HG02588 (cell line): ENCODE results near the gene RGS17.
A peak's percentile ranks its signal among the peaks of the same experiment; 100 is the strongest.
"Not testable (repeated sequence)": the region's sequence is repeated elsewhere in the genome, so short reads cannot be mapped to it uniquely, and the experiment has no call there.

ENCODE experiments used
- ATAC-seq: cut with Tn5 transposase; IDR thresholded peaks from one replicate; pipeline ENCODE4 v1.9.1; 2021; ENCODE audit warnings: mild to moderate bottlenecking, moderate library complexity; ENCODE audit not compliant: unreplicated experiment

The RGS17 gene

GRCh38 chr6:153131037-153131981 lies at the start of gene RGS17:
Gene RGS17, minus strand, starts transcription at chr6:153131282. Its CDS starts 87,264 bp downstream, at chr6:153044018.
- peak; percentile 55 for ATAC-seq

DNA sequence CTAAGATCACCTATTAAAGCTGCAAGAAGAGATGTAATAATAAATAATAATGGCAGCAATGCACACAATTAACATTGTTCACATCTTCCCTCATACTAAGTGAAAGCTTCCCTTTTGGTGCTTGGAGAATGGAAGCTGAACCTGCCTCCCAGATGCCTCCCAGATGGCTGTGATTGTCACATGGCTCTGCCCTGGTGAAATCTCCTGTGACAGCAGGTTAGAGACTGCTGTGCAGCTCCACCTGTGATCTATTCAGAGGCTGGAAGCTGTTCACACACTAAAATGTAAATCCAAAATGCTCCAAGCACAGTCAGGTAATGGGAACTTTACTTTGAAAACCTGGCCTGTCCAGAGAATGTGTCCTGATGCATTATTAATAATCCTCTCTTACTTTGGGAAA lies 41.7 kb upstream of the RGS17 start:
- ATAC-seq = no peak

DNA sequence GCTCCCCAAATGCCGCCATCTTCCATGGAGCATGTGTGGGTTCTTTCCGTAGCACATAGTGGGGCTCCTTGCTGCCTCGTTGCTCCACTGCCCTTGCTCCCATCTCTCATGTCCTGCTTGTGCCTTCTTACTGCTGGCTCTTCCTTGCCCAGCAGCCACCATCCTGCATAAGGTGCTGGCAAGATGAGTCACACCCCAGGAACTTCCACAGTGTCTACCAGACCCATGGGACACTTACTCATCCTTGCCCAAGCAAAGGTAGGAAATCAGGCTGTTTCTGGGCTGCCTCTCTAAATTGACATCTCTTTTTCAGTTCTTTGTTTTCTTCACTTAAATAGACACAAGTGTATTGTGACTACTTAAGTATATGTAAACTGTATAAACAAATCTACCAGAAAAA lies 39.4 kb upstream of the RGS17 start:
- ATAC-seq = no peak

- no peak for ATAC-seq
Measured at GRCh38 chr6:153167907-153168306, 36.8 kb upstream of the RGS17 start.

DNA sequence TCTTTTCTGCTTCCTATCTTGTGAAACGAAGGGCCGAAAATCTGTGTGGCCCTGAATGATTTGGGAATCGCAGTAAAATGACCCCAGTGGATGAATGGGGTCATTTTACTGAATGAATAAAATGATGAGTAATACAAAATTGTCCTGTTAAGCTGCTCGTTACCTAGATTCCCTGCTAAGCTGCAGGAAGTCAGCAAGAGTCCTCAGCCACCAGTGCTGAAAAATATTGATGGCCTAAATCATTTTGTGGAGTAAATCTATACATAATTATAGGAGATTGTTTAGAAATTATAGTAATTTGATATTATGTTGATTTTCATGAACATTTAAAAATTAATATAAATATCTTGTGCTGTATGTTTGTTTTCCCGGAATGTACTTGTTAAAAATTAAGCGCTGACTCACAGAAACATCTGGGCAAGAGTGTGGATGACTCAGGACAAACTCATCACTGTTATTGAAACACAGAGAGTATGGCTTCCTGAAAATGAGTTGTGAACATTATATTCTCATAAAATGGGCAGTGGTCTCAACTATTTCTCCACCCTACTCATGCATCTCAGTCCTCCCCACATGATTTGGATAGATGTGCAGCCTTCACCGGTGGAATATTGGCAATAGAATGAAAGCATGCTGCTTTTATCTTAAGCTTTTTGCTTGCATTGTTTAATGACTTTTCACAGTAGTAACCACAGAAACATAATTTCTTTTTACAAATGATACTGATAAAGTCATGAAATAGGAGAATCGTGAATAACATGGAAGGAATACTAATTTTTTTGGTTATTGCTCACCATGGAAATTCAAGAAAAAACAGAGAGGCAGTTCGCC lies 36.2 kb upstream of the RGS17 start:
- no peak for ATAC-seq

DNA sequence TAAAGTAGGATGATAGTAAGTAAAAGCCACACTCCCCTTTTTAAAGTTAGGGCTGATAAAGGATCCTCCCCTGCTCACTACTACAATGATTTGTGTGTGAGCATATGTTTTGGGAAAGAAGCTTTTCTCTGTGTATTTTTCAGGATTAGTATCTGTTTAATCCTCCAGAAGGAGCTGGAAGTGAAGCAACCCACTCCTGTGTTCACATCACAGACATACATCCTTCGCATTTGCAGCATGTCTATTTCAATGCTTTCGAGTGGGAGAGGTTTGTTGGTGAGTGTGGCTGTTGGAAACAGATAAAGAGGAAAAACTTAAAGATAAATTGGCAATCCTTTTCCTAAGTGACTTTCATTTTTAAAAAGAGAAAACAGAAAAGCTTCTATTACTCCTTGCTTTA lies 31.6 kb upstream of the RGS17 start:
- ATAC-seq = no peak

DNA sequence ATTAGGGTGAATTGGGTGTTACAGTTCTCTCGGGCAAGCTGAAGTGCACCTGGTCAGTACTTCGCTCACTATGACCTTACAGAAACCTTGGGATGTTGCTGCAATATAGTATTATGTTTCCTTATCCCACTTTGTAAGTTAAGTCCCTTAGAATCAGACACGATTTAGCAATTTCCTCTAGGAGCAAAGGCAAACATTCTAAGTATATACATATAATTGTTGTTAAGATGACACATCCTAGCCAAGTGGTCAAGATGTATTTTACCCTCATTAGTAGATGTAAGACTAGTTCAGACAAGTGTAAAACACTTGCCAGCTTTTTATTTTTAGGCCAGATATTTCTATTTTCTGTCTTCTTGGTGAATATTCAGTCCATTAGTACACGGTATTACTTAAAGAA lies 31.1 kb upstream of the RGS17 start:
- ATAC-seq = no peak

DNA sequence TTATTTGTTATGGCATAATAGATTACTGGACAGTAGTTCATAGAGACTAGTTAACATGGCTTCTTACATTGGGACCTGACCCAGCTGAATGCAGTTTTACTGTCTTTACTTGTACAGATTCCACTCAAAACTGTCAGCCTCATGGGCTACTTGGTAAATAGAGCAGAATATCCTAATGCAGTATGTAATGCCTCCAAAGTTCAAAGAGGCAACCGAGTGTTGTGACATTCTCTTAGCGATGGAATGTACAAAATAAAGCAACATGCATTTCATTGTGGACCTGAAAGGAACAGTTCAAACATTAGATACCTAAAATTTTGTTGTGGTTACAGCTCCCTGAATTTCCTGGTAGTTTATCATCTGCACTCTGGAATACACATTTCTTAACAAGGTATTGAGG lies 29.1 kb upstream of the RGS17 start:
- ATAC-seq = no peak

GRCh38 chr6:153150752-153151440 lies 19.8 kb upstream of the RGS17 start:
- ATAC-seq = no peak

GRCh38 chr6:153150371-153150751 lies 19.3 kb upstream of the RGS17 start:
- ATAC-seq = no peak

DNA sequence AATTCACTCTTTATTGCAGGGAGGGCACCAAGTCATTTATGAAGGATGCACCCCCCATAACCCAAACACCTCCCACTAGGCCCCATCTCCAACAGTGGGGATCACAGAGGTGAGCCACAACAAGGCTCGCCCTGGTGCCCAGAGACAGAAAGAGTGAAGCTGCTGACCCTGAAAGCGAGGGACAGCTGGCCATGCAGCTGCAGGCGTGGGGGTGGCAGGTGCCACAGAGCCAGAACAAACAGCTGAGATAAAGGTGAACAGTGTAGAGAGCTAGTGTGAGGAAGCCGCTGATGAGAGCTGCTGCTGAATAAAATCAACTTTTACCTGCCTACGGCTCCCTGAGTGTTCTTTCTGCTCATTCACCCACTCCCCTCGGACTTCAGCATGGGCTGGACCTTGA lies 18.8 kb upstream of the RGS17 start:
- ATAC-seq = no peak

DNA sequence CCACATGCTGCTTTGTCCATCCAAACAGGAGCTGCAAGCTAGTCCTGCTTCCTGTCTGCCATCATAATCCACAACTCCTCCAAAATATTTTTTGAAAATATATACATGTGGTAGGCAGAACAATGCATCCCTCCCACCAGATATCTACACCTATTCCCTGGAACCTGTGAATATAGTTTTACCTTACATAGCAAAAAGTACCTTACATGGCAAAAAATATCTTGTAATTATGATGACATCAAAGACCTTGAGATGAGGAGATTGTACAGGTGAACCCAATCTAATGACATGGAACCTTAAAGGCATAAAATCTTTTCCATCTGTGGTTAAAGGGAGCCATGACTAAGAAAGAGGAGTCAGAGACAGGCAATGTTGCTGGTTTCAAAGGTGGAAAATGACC lies 15.3 kb upstream of the RGS17 start:
- no peak for ATAC-seq

DNA sequence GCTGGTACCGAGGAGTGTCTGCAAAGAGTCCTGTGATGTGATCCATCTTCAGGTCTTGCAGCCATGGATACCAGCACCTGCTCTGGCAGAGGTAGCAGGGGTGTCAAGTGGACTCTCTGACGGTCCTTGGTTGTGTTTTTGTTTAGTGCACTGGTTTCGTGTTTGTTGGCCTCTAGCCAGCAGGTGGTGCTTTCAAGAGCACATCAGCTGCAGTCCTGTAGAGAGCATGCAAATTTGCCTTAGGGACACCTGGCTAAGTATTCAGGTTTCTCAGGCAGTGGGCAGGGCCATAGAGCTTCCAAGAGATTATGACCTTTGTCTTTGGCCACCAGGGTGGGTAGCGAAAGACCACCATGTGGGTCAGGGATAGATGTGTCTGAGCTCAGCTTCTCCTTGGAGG lies 14.5 kb upstream of the RGS17 start:
- no peak for ATAC-seq

- no peak for ATAC-seq
Measured at GRCh38 chr6:153143200-153143599, 12.1 kb upstream of the RGS17 start.

DNA sequence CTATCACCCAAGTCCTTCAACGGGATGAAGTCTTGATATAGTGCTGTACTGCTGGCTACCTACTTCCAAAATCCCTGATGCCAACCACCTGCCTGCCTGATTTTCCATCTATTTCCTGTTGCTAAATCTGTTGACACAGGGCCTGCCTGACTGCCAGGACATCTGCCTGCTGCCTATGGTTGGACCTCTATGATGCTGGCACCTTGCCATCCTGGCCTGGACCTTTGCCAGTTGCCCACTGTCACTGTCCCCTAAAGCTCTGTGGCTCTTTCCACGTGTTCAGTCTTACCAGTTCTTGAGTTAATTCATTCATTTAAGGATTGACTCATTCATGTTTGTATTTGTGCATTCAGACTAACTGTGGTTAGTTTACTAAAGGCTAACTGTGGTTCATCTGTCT lies 9.2 kb upstream of the RGS17 start:
- no peak for ATAC-seq

DNA sequence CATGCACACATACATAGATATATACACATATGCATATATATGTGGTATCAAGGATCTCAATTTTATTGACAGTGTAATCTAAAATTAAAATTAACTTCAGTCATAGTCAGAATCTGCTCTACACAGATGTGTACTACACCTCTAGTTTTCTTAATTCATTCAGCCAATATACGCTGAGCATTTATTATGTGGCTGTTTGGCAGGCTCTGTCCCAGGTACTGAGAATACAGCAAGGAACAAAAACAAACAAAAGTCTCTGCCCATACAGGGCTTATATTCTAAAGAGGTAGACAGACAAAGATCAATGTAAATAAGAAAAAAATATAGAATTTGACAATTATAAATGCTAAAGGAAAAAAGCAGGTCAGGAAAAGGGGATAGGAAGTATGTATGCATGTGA lies 7.8 kb upstream of the RGS17 start:
- no peak for ATAC-seq

DNA sequence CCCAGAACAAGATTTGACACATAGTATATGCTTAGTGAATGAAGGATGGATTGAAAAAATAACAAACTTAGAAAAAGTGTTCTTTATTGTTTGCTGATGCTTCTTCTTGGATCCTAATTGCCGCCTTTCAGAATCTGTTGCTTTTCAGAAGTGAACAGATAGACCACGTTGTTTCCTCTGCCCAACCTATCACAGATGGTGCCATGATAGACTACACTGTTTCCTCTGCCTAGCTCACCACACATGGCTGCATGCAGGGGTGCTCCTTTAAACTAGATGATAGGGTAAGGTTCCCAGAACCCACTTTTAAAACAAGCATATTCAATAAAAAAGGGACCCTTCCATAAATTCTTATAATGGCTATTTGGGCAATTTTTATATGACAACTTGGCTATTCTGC lies 4.6 kb upstream of the RGS17 start:
- no peak for ATAC-seq

DNA sequence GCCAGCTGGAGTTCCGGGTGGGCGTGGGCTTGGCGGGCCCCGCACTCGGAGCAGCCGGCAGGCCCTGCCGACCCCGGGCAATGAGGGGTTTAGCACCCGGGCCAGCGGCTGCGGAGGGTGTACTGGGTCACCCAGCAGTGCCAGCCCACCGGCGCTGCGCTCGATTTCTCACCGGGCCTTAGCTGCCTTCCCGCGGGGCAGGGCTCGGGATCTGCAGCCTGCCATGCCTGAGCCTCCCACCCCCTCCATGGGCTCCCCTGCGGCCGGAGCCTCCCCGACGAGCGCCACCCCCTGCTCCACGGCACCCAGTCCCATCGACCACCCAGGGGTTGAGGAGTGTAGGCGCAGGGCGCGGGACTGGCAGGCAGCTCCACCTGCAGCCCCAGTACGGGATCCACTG lies 2.6 kb upstream of the RGS17 start:
- not testable (repeated sequence) for ATAC-seq

GRCh38 chr6:153130515-153131036 lies 506 bp downstream of the RGS17 start:
- peak; percentile 23 for ATAC-seq

DNA sequence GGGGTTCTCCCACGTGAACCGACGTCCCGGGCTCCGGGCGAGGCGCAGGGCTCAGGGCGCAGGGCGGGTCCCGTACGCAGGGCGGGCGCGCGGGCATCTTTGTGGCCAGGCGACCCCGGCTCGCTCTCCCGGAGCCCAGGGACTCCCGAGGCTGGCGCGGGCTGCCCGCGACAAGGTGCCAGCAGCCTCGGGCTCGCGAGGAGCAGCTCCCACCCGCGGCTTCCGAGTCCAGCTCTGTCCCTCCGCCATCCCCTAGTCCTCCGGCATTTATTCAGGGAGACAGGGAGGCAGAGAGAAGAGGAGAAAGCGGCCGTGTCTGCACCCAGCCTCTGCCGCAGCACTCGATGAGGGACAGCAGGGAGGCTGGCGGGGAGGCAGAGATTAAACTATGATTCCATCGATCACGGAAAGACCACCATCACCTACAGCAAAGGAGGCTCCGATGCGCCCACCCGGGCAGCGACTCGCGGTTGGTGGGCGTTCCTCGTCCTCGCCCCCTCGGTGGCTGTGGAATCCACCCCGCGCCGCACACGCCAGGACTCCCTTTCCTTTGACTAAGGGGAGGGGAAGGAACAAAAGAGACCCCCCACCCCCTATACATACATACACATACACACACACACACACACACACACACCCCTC lies 1.1 kb downstream of the RGS17 start:
- no peak for ATAC-seq

GRCh38 chr6:153126218-153126617 lies 4.9 kb downstream of the RGS17 start:
- no peak for ATAC-seq
